DOHH2 (cell line): ENCODE results near the gene WDFY2.

Experiments used
- H3F3A ChIP-seq: fragments of 200-600 bp; sonication (generic), shearing (Covaris generic); 2 replicates; pipeline ENCODE4 v1.6.0; 2016; ENCODE audit warnings: antibody characterized with exemption, mild to moderate bottlenecking; ENCODE audit not compliant: control insufficient read depth, insufficient read depth
- H3K27ac ChIP-seq: fragments of 200-600 bp; sonication (generic); 2 replicates; pipeline ENCODE4 v1.5.1; 2014; ENCODE audit warnings: low read depth, mild to moderate bottlenecking, low read length, moderate library complexity
- H3K27me3 ChIP-seq: fragments of 200-600 bp; sonication (generic); 2 replicates; pipeline ENCODE4 v1.6.1; 2014; ENCODE audit warnings: mild to moderate bottlenecking, low read length, mixed read lengths; ENCODE audit not compliant: control insufficient read depth
- H3K36me3 ChIP-seq: fragments of 200-600 bp; sonication (generic); 2 replicates; pipeline ENCODE4 v1.6.1; 2014; ENCODE audit warnings: mild to moderate bottlenecking, low read length, moderate library complexity, mixed read lengths; ENCODE audit not compliant: control insufficient read depth
- H3K4me1 ChIP-seq: fragments of 200-600 bp; sonication (generic); 2 replicates; pipeline ENCODE4 v1.6.1; 2014; ENCODE audit warnings: mild to moderate bottlenecking, low read length, mixed read lengths; ENCODE audit not compliant: control insufficient read depth
- H3K4me2 ChIP-seq: fragments of 200-600 bp; sonication (generic); 2 replicates; pipeline ENCODE4 v1.6.0; 2014; ENCODE audit warnings: mild to moderate bottlenecking, low read length, moderate library complexity
- H3K4me3 ChIP-seq: fragments of 200-600 bp; sonication (generic); 2 replicates; pipeline ENCODE4 v1.5.1; 2014; ENCODE audit warnings: mild to moderate bottlenecking, low read length, mixed read lengths
- H3K79me2 ChIP-seq: fragments of 200-600 bp; sonication (generic); 2 replicates; pipeline ENCODE4 v1.6.1; 2014; ENCODE audit warnings: mild to moderate bottlenecking, low read length, mixed read lengths; ENCODE audit not compliant: control insufficient read depth
- H3K9me2 ChIP-seq: fragments of 200-600 bp; sonication (generic); replicated peaks from 2 replicates; pipeline ENCODE4 v1.6.1; 2014; ENCODE audit warnings: mild to moderate bottlenecking, low read length, mixed read lengths; ENCODE audit not compliant: control insufficient read depth
- H3K9me3 ChIP-seq: fragments of 200-600 bp; sonication (generic); 2 replicates; pipeline ENCODE4 v1.6.1; 2014; ENCODE audit warnings: antibody characterized with exemption, low read length, mixed read lengths; ENCODE audit not compliant: control insufficient read depth, insufficient read depth
- H4K20me1 ChIP-seq: fragments of 200-600 bp; sonication (generic); 2 replicates; pipeline ENCODE4 v1.6.0; 2014; ENCODE audit warnings: low read depth, mild to moderate bottlenecking, antibody characterized with exemption, low read length, moderate library complexity; ENCODE audit not compliant: control insufficient read depth, insufficient read depth
- EZH2phosphoT487 ChIP-seq: fragments of 200-600 bp; sonication (generic); IDR thresholded peaks from 2 replicates; pipeline ENCODE4 v1.6.1; 2017; ENCODE audit warnings: borderline replicate concordance, mild to moderate bottlenecking, antibody characterized with exemption, low read length, moderate library complexity, mixed read lengths
- TF ChIP-seq, protein P1 (sequence below): fragments of 200-600 bp; sonication (generic); IDR thresholded peaks from one replicate; pipeline ENCODE4 v1.5.1; 2014; ENCODE audit warnings: antibody characterized with exemption, mild to moderate bottlenecking, low read depth, low read length; ENCODE audit not compliant: poor library complexity, severe bottlenecking

Gene WDFY2

DNA sequence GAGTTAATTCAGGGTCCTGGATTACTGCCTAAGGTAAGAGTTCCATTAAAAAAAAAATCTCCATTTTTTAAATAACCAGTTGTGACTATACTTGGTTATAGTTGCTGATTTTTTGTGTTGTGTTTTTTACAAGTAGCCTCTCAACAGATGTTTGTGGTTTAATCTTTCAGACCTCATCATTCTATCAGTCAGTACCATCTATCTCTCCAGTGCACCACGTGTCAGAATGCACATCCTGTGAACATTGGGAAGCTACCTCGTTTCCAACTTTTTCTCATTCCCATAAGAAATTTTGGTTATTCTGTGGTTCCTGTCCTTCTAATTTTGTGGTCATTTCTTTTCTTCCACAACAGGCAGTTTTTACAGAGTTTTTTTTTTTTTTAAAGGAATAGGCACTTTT lies 39.2 kb downstream of the WDFY2 start:
- no peaks in the 10 kb centered on the region for H3K9me2 ChIP-seq
- H3K4me3 ChIP-seq: no peak overlapping the region
- H3K9me3 ChIP-seq: no peaks in the 10 kb centered on the region
- no peaks in the 10 kb centered on the region for H3K36me3 ChIP-seq
- H3K79me2 ChIP-seq: no peaks in the 10 kb centered on the region
- H3F3A ChIP-seq: no peaks in the 10 kb centered on the region
- H3K27me3 ChIP-seq: no peaks in the 10 kb centered on the region
- H4K20me1 ChIP-seq: no peaks in the 10 kb centered on the region
- H3K4me1 ChIP-seq: no peaks in the 10 kb centered on the region
- TF ChIP-seq, protein P1, sequence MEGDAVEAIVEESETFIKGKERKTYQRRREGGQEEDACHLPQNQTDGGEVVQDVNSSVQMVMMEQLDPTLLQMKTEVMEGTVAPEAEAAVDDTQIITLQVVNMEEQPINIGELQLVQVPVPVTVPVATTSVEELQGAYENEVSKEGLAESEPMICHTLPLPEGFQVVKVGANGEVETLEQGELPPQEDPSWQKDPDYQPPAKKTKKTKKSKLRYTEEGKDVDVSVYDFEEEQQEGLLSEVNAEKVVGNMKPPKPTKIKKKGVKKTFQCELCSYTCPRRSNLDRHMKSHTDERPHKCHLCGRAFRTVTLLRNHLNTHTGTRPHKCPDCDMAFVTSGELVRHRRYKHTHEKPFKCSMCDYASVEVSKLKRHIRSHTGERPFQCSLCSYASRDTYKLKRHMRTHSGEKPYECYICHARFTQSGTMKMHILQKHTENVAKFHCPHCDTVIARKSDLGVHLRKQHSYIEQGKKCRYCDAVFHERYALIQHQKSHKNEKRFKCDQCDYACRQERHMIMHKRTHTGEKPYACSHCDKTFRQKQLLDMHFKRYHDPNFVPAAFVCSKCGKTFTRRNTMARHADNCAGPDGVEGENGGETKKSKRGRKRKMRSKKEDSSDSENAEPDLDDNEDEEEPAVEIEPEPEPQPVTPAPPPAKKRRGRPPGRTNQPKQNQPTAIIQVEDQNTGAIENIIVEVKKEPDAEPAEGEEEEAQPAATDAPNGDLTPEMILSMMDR: no peak
- TF ChIP-seq EZH2phosphoT487: no peak
- no peak overlapping the region for H3K27ac ChIP-seq
- H3K4me2 ChIP-seq: no peak overlapping the region

GRCh38 chr13:51624207-51624606 lies 39.9 kb downstream of the WDFY2 start:
- no peak overlapping the region for H3K27ac ChIP-seq
- no peak for TF ChIP-seq EZH2phosphoT487
- TF ChIP-seq, protein P1: no peak

GRCh38 chr13:51624695-51625345 lies 40.6 kb downstream of the WDFY2 start:
- Histone ChIP-seq H3K79me2 (no peaks in the 10 kb centered on the region), H3K27me3 (no peaks in the 10 kb centered on the region), H3F3A (no peaks in the 10 kb centered on the region), H3K4me1 (no peaks in the 10 kb centered on the region), H3K27ac (no peak overlapping the region), H3K36me3 (no peaks in the 10 kb centered on the region), H3K4me2 (no peak overlapping the region), H4K20me1 (no peaks in the 10 kb centered on the region), H3K9me2 (no peaks in the 10 kb centered on the region), H3K9me3 (no peaks in the 10 kb centered on the region), H3K4me3 (no peak overlapping the region)
- TF ChIP-seq, protein P1: no peak
- no peak for TF ChIP-seq EZH2phosphoT487

More at GRCh38 chr13:51624207-51624606, 39.9 kb downstream of the WDFY2 start:
- Histone ChIP-seq H3K9me2 (no peaks in the 10 kb centered on the region), H3F3A (no peaks in the 10 kb centered on the region), H4K20me1 (no peaks in the 10 kb centered on the region), H3K36me3 (no peaks in the 10 kb centered on the region), H3K79me2 (no peaks in the 10 kb centered on the region), H3K27me3 (no peaks in the 10 kb centered on the region), H3K9me3 (no peaks in the 10 kb centered on the region), H3K4me3 (no peak overlapping the region), H3K4me1 (no peaks in the 10 kb centered on the region), H3K4me2 (no peak overlapping the region)
